H9 (cell line): Measurements from ENCODE around the gene DBH. TPM values are rescaled to one million over a fixed set of nuclear protein-coding genes. Genes with fewer than 3 reads are reported as not detected.

Source experiments
- DNase-seq: peaks from one replicate; pipeline ENCODE4 v3.0.0-alpha.2; 2017
- H2AFZ ChIP-seq: one replicate; pipeline ENCODE4 v1.6.1; 2013; ENCODE audit warnings: mild to moderate bottlenecking, low read length, control low read depth, moderate library complexity
- H2AK5ac ChIP-seq: 2 replicates; pipeline ENCODE4 v1.6.1; 2013; ENCODE audit warnings: low read length, control low read depth, mixed read lengths; ENCODE audit not compliant: insufficient read length
- H2BK120ac ChIP-seq: one replicate; pipeline ENCODE4 v1.6.1; 2013; ENCODE audit warnings: low read depth, mild to moderate bottlenecking, low read length, control low read depth, inconsistent platforms; ENCODE audit not compliant: poor library complexity, severe bottlenecking
- H2BK12ac ChIP-seq: 2 replicates; pipeline ENCODE4 v1.6.1; 2013; ENCODE audit warnings: low read length, control low read depth, mixed read lengths, low read depth; ENCODE audit not compliant: insufficient read length
- H2BK15ac ChIP-seq: 2 replicates; pipeline ENCODE4 v1.6.1; 2013; ENCODE audit warnings: low read depth, low read length, control low read depth
- H2BK20ac ChIP-seq: one replicate; pipeline ENCODE4 v1.6.1; 2013; ENCODE audit warnings: low read depth, mild to moderate bottlenecking, low read length, control low read depth, inconsistent platforms; ENCODE audit not compliant: poor library complexity, severe bottlenecking
- H2BK5ac ChIP-seq: 2 replicates; pipeline ENCODE4 v1.6.1; 2013; ENCODE audit warnings: low read length, control low read depth, mixed read lengths; ENCODE audit not compliant: insufficient read length
- H3K14ac ChIP-seq: 2 replicates; pipeline ENCODE4 v1.6.1; 2013; ENCODE audit warnings: low read length, control low read depth; ENCODE audit not compliant: insufficient read depth
- H3K18ac ChIP-seq: 2 replicates; pipeline ENCODE4 v1.6.1; 2013; ENCODE audit warnings: low read depth, mild to moderate bottlenecking, mixed read lengths, low read length, control low read depth; ENCODE audit not compliant: insufficient read length
- H3K23ac ChIP-seq: 2 replicates; pipeline ENCODE4 v1.6.1; 2013; ENCODE audit warnings: low read length, control low read depth, mixed read lengths, low read depth; ENCODE audit not compliant: insufficient read length
- H3K23me2 ChIP-seq: 2 replicates; pipeline ENCODE4 v1.6.1; 2013; ENCODE audit warnings: low read depth, mild to moderate bottlenecking, mixed read lengths, low read length, control low read depth; ENCODE audit not compliant: insufficient read length, poor library complexity, severe bottlenecking
- H3K27ac ChIP-seq: 2 replicates; pipeline ENCODE4 v1.5.1; 2013; ENCODE audit warnings: low read length, control low read depth, mixed read lengths, low read depth; ENCODE audit not compliant: insufficient read length
- H3K27me3 ChIP-seq: 2 replicates; pipeline ENCODE4 v1.6.1; 2013; ENCODE audit warnings: low read length, control low read depth, inconsistent platforms; ENCODE audit not compliant: insufficient read depth
- H3K4ac ChIP-seq: 2 replicates; pipeline ENCODE4 v1.6.1; 2013; ENCODE audit warnings: low read depth, mild to moderate bottlenecking, control low read depth, inconsistent platforms, low read length, moderate library complexity
- H3K4me1 ChIP-seq: 2 replicates; pipeline ENCODE4 v1.6.1; 2013; ENCODE audit warnings: low read length, control low read depth, inconsistent platforms; ENCODE audit not compliant: insufficient read depth
- H3K4me2 ChIP-seq: 2 replicates; pipeline ENCODE4 v1.6.1; 2013; ENCODE audit warnings: low read length, control low read depth, mixed read lengths; ENCODE audit not compliant: insufficient read length, insufficient read depth
- H3K56ac ChIP-seq: 2 replicates; pipeline ENCODE4 v1.6.1; 2013; ENCODE audit warnings: low read depth, mild to moderate bottlenecking, mixed read lengths, low read length, control low read depth; ENCODE audit not compliant: insufficient read length
- H3K79me1 ChIP-seq: 2 replicates; pipeline ENCODE4 v1.6.1; 2013; ENCODE audit warnings: low read depth, mild to moderate bottlenecking, moderate library complexity, low read length, control low read depth, inconsistent platforms; ENCODE audit not compliant: insufficient read depth, poor library complexity, severe bottlenecking
- H3K79me2 ChIP-seq: 2 replicates; pipeline ENCODE4 v1.6.1; 2013; ENCODE audit warnings: low read length, control low read depth, inconsistent platforms; ENCODE audit not compliant: insufficient read depth
- H3K9ac ChIP-seq: 2 replicates; pipeline ENCODE4 v1.6.1; 2013; ENCODE audit warnings: low read length, control low read depth, mixed read lengths; ENCODE audit not compliant: insufficient read length; ENCODE audit errors: extremely low read depth
- H3K9me3 ChIP-seq: one replicate; pipeline ENCODE4 v1.6.1; 2013; ENCODE audit warnings: low read depth, low read length, inconsistent platforms; ENCODE audit not compliant: control insufficient read depth
- H3T11ph ChIP-seq: one replicate; pipeline ENCODE4 v1.6.1; 2013; ENCODE audit warnings: mild to moderate bottlenecking, low read length, control low read depth, inconsistent platforms
- H4K20me1 ChIP-seq: one replicate; pipeline ENCODE4 v1.6.1; 2013; ENCODE audit not compliant: control insufficient read depth, insufficient read length, insufficient read depth
- H4K5ac ChIP-seq: 2 replicates; pipeline ENCODE4 v1.6.1; 2013; ENCODE audit warnings: low read depth, mild to moderate bottlenecking, mixed read lengths, low read length, control low read depth; ENCODE audit not compliant: insufficient read length
- H4K8ac ChIP-seq: replicated peaks from 2 replicates; pipeline ENCODE4 v1.6.1; 2013; ENCODE audit warnings: low read length, control low read depth, mixed read lengths, low read depth; ENCODE audit not compliant: insufficient read length
- H4K91ac ChIP-seq: 2 replicates; pipeline ENCODE4 v1.6.1; 2013; ENCODE audit warnings: low read depth, mild to moderate bottlenecking, moderate library complexity, mixed read lengths, low read length, control low read depth; ENCODE audit not compliant: insufficient read length
- H3K27ac Mint-ChIP-seq, 3 experiments: 2 replicates in 2 of 3; 3 replicates in 1 of 3; pipeline ENCODE4 v1.8.0; 2020 to 2021; ENCODE audit warnings: mixed read lengths in 3 of 3, mild to moderate bottlenecking in 1 of 3, moderate library complexity in 1 of 3
- H3K27me3 Mint-ChIP-seq: 2 replicates; pipeline ENCODE4 v1.8.0; 2021; ENCODE audit warnings: low read depth, mild to moderate bottlenecking, moderate library complexity, mixed read lengths
- H3K36me3 Mint-ChIP-seq, 3 experiments: 2 replicates in 2 of 3; 3 replicates in 1 of 3; pipeline ENCODE4 v1.8.0; 2020 to 2021; ENCODE audit warnings: low read depth in 3 of 3, mixed read lengths in 3 of 3; ENCODE audit not compliant: insufficient read depth in 1 of 3
- H3K4me1 Mint-ChIP-seq, 2 experiments: 2 replicates each; pipeline ENCODE4 v1.8.0; 2020; ENCODE audit warnings: mixed read lengths in 2 of 2
- H3K4me3 Mint-ChIP-seq, 2 experiments: 2 replicates in 1 of 2; 3 replicates in 1 of 2; pipeline ENCODE4 v1.8.0; 2020 to 2021; ENCODE audit warnings: mild to moderate bottlenecking in 2 of 2, mixed read lengths in 2 of 2, moderate library complexity in 1 of 2
- H3K9me3 Mint-ChIP-seq, 2 experiments: 2 replicates in 1 of 2; 3 replicates in 1 of 2; pipeline ENCODE4 v1.8.0; 2020; ENCODE audit warnings: mild to moderate bottlenecking in 2 of 2, mixed read lengths in 2 of 2, moderate library complexity in 1 of 2
- whole genome bisulfite sequencing: extraction: QIAGEN DNeasy Blood & Tissue Kit; methylation state at CpG from one replicate; pipeline ENCODE4 v1.1.7; 2013; ENCODE audit warnings: missing lambda C conversion rate, low lambda C conversion rate, mixed read lengths; ENCODE audit not compliant: insufficient read length; ENCODE audit errors: extremely low coverage; 5-methylcytosine and 5-hydroxymethylcytosine counted together
- total RNA-seq: library from RNA; stranded (reverse); gene quantifications from 2 replicates; pipeline ENCODE4 v1.2.1, GENCODE V29; 2021
- TF ChIP-seq, protein P1 (sequence below): fragments of 200-600 bp; sonication (generic); conservative IDR thresholded peaks from 3 replicates; pipeline ENCODE4 v1.8.0; 2021; ENCODE audit warnings: antibody characterized with exemption, mild to moderate bottlenecking

Gene DBH
- total RNA-seq, 1 experiment from 2014 or later: not detected

GRCh38 chr9:133621725-133622267 lies 14.4 kb upstream of the DBH start:
- Histone ChIP-seq H2AFZ (no peak overlapping the region), H2BK5ac (no peak overlapping the region), H3K27me3 (no peaks in the 10 kb centered on the region), H3K14ac (no peak overlapping the region), H3K79me1 (no peaks in the 10 kb centered on the region), H4K20me1 (no peaks in the 10 kb centered on the region), H2BK12ac (no peak overlapping the region), H3K79me2 (no peaks in the 10 kb centered on the region), H3K4me1 (no peaks in the 10 kb centered on the region), H4K5ac (no peak overlapping the region), H3K18ac (no peak overlapping the region), H2BK20ac (no peak overlapping the region), H3K9ac (no peak overlapping the region), H3K27ac (no peak overlapping the region), H4K8ac (no peak overlapping the region), H4K91ac (no peak overlapping the region), H3K56ac (no peak overlapping the region), H2AK5ac (no peak overlapping the region), H3K4ac (no peak overlapping the region), H3K23me2 (no peaks in the 10 kb centered on the region), H3K4me2 (no peak overlapping the region), H3K23ac (no peak overlapping the region), H2BK15ac (no peak overlapping the region), H2BK120ac (no peak overlapping the region), H3K9me3 (no peaks in the 10 kb centered on the region), H3T11ph (no peak overlapping the region)
- Mint-ChIP-seq H3K4me3 (no peak overlapping the region), H3K9me3 (peaks cover 12 to 19% of the 10 kb centered on the region in 2 experiments), H3K27me3 (peaks cover 70% of the 10 kb centered on the region), H3K4me1 (peaks cover 0 to 6% of the 10 kb centered on the region in 2 experiments; a peak in 2 of 4 replicates), H3K36me3 (peaks cover 0 to 7% (median 0%) of the 10 kb centered on the region in 3 experiments; a peak in 3 of 7 replicates), H3K27ac (no peak overlapping the region)
- WGBS: no CpG with 5 or more reads among the region's 11 CpGs
- TF ChIP-seq, protein P1, sequence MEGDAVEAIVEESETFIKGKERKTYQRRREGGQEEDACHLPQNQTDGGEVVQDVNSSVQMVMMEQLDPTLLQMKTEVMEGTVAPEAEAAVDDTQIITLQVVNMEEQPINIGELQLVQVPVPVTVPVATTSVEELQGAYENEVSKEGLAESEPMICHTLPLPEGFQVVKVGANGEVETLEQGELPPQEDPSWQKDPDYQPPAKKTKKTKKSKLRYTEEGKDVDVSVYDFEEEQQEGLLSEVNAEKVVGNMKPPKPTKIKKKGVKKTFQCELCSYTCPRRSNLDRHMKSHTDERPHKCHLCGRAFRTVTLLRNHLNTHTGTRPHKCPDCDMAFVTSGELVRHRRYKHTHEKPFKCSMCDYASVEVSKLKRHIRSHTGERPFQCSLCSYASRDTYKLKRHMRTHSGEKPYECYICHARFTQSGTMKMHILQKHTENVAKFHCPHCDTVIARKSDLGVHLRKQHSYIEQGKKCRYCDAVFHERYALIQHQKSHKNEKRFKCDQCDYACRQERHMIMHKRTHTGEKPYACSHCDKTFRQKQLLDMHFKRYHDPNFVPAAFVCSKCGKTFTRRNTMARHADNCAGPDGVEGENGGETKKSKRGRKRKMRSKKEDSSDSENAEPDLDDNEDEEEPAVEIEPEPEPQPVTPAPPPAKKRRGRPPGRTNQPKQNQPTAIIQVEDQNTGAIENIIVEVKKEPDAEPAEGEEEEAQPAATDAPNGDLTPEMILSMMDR: no peak
- no peak for DNase-seq
